Measurements from ENCODE around the gene ROBO1. TPM values are rescaled to one million over a fixed set of nuclear protein-coding genes. Genes with fewer than 3 reads are reported as not detected.

Gene ROBO1
- total and polyA plus RNA-seq, 2 donors (not counting 3 experiments of a cell fraction or from before 2014, with no cell fraction given): 5.9 to 14.2 TPM

GRCh38 chr3:79767194-79767904 is 449 bp downstream of the ROBO1 start:
- dilution Hi-C loops (cut with MboI; ENCODE audit: extremely low pct_ligation_motif_present, low sequenced_read_pairs): no loop called here
- H3K4me2 ChIP-seq (ENCODE audit: insufficient read depth, low read length): peak overlapping the region; percentile 98

More at GRCh38 chr3:79767194-79767904, 449 bp downstream of the ROBO1 start:
- Histone ChIP-seq H3K36me3 (ENCODE audit: control insufficient read depth in 2 of 2, extremely low read depth in 1 of 2, insufficient read depth in 2 of 2, low read length in 2 of 2) (no peaks in the 10 kb centered on the region), H3K9me1 (replicated peaks; ENCODE audit: control insufficient read depth, extremely low read depth, insufficient read depth, low read length) (no peaks in the 10 kb centered on the region), H3K27ac (ENCODE audit: insufficient read depth, low read depth, low read length) (no peak overlapping the region), H4K20me1 (replicated peaks; ENCODE audit: control insufficient read depth, extremely low read depth, insufficient read depth, low read length) (no peaks in the 10 kb centered on the region), H3K79me2 (ENCODE audit: control insufficient read depth, insufficient read depth, low read length) (no peaks in the 10 kb centered on the region), H3K9me3 (replicated peaks; ENCODE audit: control insufficient read depth, insufficient read depth, low read length) (no peaks in the 10 kb centered on the region), H3K9ac (replicated peaks; ENCODE audit: extremely low read depth, insufficient read depth, low read length) (peak overlapping the region; percentile 42), H2AFZ (ENCODE audit: low read depth, low read length) (peak overlapping the region; percentile 92), H3K4me3 (replicated peaks in 1 of 3; ENCODE audit: insufficient read depth in 1 of 3, low read depth in 1 of 3, low read length in 3 of 3) (peak overlapping the region; percentile 58 to 80 (median 73)), H3K27me3 (ENCODE audit: control insufficient read depth in 2 of 2, insufficient read depth in 2 of 2, low read length in 2 of 2) (peaks cover 0 to 5% of the 10 kb centered on the region in 2 experiments), H3K4me1 (ENCODE audit: control insufficient read depth, extremely low read depth, insufficient read depth, low read length) (peaks cover 15% of the 10 kb centered on the region)
- FAIRE-seq: peak; percentile 74
- intact Hi-C loops (cut with micrococcal nuclease): no loop called here
- POLR2A ChIA-PET: no interaction called here
- CTCF ChIA-PET: interaction anchor here (0.8 to 1.8 kb wide), 5 partner anchors 15 to 910 kb away, joined by 3 to 5 read pairs (median 3); no protein-coding TSS in a partner anchor
- no TSS peak for BruUV-seq (replicated peaks)
- TF ChIP-seq CTCF (IDR thresholded peaks at IDR 0.05; ENCODE audit: extremely low read depth in 1 of 2, insufficient read depth in 1 of 2, low read depth in 1 of 2, low read length in 2 of 2): peak; percentile 27 to 44
- TF ChIP-seq MAX (IDR thresholded peaks at IDR 0.05; ENCODE audit: insufficient read depth, insufficient read length): no peak
- peak; percentile 68 for DNase-seq (ENCODE audit: low read depth, low spot score)

Data from endothelial cell of umbilical vein (primary cell).